ENCODE data around the gene PLPPR4. TPM values are rescaled to one million over a fixed set of nuclear protein-coding genes. Genes with fewer than 3 reads are reported as not detected.
A peak's percentile ranks its signal among the peaks of the same experiment; 100 is the strongest.

PLPPR4 gene
- total RNA-seq (2021) (not detected in 2 replicates), Bru-seq, nascent RNA (not detected), BruChase-seq, experiment 1, labeled RNA remaining after a 2-hour chase (not detected), BruChase-seq, experiment 2, labeled RNA remaining after a 6-hour chase (percentile 4 among the genes with signal in this experiment)
- long read RNA-seq = 0 reads

GRCh38 chr1:99264201-99265021, at the start of gene PLPPR4:
Gene PLPPR4, plus strand, starts transcription at chr1:99264492. Its CDS starts 102 bp downstream, at chr1:99264594.
- POLR2A ChIA-PET (ENCODE audit: unreplicated experiment) = no interaction called here
- Histone ChIP-seq H4K20me1 (ENCODE audit: insufficient read depth) (no peaks in the 10 kb centered on the region), H3K9me3 (ENCODE audit: insufficient read depth, low read depth) (no peaks in the 10 kb centered on the region), H3K4me2 (peak within 1 kb of the TSS; percentile 55), H3K27ac (no peak within 1 kb of the TSS), H3K27me3 (ENCODE audit: insufficient read depth, low read depth) (peaks cover 18% of the 10 kb centered on the region; the same call in 1 of the 2 replicates), H3K4me3 (peak within 1 kb of the TSS; percentile 18; the same call in 1 of the 2 replicates), H3K36me3 (ENCODE audit: low read depth) (no peaks in the 10 kb centered on the region), H3F3A (ENCODE audit: insufficient read depth, low read depth) (no peaks in the 10 kb centered on the region), H3K4me1 (replicated peaks; ENCODE audit: insufficient read depth) (no peaks in the 10 kb centered on the region), H3K79me2 (ENCODE audit: low read depth) (no peaks in the 10 kb centered on the region), H2AFZ (peak within 1 kb of the TSS; percentile 57; the same call in 1 of the 2 replicates), H3K9me2 (ENCODE audit: insufficient read depth) (no peaks in the 10 kb centered on the region)
- intact Hi-C loops (cut with micrococcal nuclease; ENCODE audit: unreplicated experiment) = no loop called here
- peak in 1 of 2 experiments; percentile 19 for DNase-seq
- no peak for TF ChIP-seq EZH2 (IDR thresholded peaks at IDR 0.05; ENCODE audit: low read depth)
- TF ChIP-seq, protein P1, sequence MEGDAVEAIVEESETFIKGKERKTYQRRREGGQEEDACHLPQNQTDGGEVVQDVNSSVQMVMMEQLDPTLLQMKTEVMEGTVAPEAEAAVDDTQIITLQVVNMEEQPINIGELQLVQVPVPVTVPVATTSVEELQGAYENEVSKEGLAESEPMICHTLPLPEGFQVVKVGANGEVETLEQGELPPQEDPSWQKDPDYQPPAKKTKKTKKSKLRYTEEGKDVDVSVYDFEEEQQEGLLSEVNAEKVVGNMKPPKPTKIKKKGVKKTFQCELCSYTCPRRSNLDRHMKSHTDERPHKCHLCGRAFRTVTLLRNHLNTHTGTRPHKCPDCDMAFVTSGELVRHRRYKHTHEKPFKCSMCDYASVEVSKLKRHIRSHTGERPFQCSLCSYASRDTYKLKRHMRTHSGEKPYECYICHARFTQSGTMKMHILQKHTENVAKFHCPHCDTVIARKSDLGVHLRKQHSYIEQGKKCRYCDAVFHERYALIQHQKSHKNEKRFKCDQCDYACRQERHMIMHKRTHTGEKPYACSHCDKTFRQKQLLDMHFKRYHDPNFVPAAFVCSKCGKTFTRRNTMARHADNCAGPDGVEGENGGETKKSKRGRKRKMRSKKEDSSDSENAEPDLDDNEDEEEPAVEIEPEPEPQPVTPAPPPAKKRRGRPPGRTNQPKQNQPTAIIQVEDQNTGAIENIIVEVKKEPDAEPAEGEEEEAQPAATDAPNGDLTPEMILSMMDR (conservative IDR thresholded peaks at IDR 0.05) = no peak
- no TSS peak for BruUV-seq (replicated peaks)
- CTCF ChIA-PET = interaction anchor here (0.5 kb wide), 1 partner anchor 29 kb away, joined by 4 read pairs; no protein-coding TSS in a partner anchor

DNA sequence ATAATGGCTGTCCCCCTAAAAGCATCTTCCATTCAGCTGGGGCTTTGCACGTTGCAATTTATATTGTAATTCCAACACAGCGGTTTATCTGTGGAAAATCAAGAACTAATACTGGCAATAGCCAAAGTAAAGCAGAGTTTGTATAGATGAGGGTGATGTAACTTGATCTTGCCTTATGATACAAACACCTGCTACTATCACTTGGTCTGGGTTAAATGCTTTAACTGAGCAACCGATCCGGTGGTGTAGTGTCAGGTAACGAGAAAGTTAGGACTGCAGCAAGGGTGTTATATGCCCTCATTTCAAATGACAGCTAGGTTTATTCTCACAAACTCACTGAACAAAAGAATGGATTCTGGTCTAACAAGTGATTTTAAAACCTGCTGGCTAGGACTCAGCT, 47.3 kb upstream of the PLPPR4 start:
- no TSS peak for BruUV-seq (replicated peaks)
- Histone ChIP-seq H3K27ac (no peak overlapping the region), H3K4me2 (no peak overlapping the region), H4K20me1 (ENCODE audit: insufficient read depth) (no peaks in the 10 kb centered on the region), H3K9me2 (ENCODE audit: insufficient read depth) (no peaks in the 10 kb centered on the region), H3K36me3 (ENCODE audit: low read depth) (no peaks in the 10 kb centered on the region), H3F3A (ENCODE audit: insufficient read depth, low read depth) (no peaks in the 10 kb centered on the region), H2AFZ (no peak overlapping the region), H3K79me2 (ENCODE audit: low read depth) (no peaks in the 10 kb centered on the region), H3K4me1 (replicated peaks; ENCODE audit: insufficient read depth) (no peaks in the 10 kb centered on the region), H3K9me3 (ENCODE audit: insufficient read depth, low read depth) (no peaks in the 10 kb centered on the region), H3K4me3 (no peak overlapping the region), H3K27me3 (ENCODE audit: insufficient read depth, low read depth) (no peaks in the 10 kb centered on the region)
- CTCF ChIA-PET = no interaction called here
- DNase-seq = no peak
- POLR2A ChIA-PET (ENCODE audit: unreplicated experiment) = no interaction called here
- TF ChIP-seq, protein P1 (conservative IDR thresholded peaks at IDR 0.05) = no peak
- TF ChIP-seq EZH2 (IDR thresholded peaks at IDR 0.05; ENCODE audit: low read depth) = no peak
- intact Hi-C loops (cut with micrococcal nuclease; ENCODE audit: unreplicated experiment) = no loop called here

DNA sequence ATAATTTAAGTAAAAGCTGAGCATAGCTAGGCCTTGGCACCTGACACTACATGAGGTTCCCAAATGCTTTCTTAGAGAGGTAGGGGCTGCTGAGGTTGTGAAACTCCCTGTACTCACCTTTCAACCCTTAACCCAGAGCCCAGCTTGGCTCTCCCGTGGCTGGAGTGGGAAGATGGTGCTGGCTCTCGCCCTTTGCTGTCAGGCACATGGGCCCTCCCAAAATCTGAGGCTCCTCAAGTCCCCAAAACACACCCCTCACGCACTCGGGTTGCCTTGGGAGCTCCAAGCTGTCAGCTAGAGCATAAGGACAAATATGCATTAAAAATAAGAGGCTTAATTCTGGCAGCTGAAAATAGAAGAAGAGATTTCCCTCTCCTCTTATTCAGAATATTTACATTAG, 46.7 kb upstream of the PLPPR4 start:
- H3K4me2 ChIP-seq = no peak overlapping the region
- POLR2A ChIA-PET (ENCODE audit: unreplicated experiment) = no interaction called here

More for the DNA sequence above, 46.7 kb upstream of the PLPPR4 start:
- Histone ChIP-seq H3F3A (ENCODE audit: insufficient read depth, low read depth) (no peaks in the 10 kb centered on the region), H3K4me3 (no peak overlapping the region), H3K9me2 (ENCODE audit: insufficient read depth) (no peaks in the 10 kb centered on the region), H3K27me3 (ENCODE audit: insufficient read depth, low read depth) (no peaks in the 10 kb centered on the region), H3K9me3 (ENCODE audit: insufficient read depth, low read depth) (no peaks in the 10 kb centered on the region), H3K27ac (no peak overlapping the region), H2AFZ (no peak overlapping the region), H3K4me1 (replicated peaks; ENCODE audit: insufficient read depth) (no peaks in the 10 kb centered on the region), H3K36me3 (ENCODE audit: low read depth) (no peaks in the 10 kb centered on the region), H4K20me1 (ENCODE audit: insufficient read depth) (no peaks in the 10 kb centered on the region), H3K79me2 (ENCODE audit: low read depth) (no peaks in the 10 kb centered on the region)
- intact Hi-C loops (cut with micrococcal nuclease; ENCODE audit: unreplicated experiment) = no loop called here
- DNase-seq = no peak
- CTCF ChIA-PET = no interaction called here
- TF ChIP-seq, protein P1 (conservative IDR thresholded peaks at IDR 0.05) = no peak
- no peak for TF ChIP-seq EZH2 (IDR thresholded peaks at IDR 0.05; ENCODE audit: low read depth)
- BruUV-seq (replicated peaks) = no TSS peak
